GM11168 (cell line): ENCODE data around the gene GGCX.
"Not testable (repeated sequence)": the region's sequence is repeated elsewhere in the genome, so short reads cannot be mapped to it uniquely, and the experiment has no call there.

Source experiments
- in situ Hi-C: fragments of 300-500 bp; cut with MboI; formaldehyde crosslinking; loops from one replicate; pipeline ENCODE4 v1.12.0; 2022; ENCODE audit warnings: low sequenced_read_pairs; ENCODE audit not compliant: unreplicated experiment

Gene GGCX

DNA sequence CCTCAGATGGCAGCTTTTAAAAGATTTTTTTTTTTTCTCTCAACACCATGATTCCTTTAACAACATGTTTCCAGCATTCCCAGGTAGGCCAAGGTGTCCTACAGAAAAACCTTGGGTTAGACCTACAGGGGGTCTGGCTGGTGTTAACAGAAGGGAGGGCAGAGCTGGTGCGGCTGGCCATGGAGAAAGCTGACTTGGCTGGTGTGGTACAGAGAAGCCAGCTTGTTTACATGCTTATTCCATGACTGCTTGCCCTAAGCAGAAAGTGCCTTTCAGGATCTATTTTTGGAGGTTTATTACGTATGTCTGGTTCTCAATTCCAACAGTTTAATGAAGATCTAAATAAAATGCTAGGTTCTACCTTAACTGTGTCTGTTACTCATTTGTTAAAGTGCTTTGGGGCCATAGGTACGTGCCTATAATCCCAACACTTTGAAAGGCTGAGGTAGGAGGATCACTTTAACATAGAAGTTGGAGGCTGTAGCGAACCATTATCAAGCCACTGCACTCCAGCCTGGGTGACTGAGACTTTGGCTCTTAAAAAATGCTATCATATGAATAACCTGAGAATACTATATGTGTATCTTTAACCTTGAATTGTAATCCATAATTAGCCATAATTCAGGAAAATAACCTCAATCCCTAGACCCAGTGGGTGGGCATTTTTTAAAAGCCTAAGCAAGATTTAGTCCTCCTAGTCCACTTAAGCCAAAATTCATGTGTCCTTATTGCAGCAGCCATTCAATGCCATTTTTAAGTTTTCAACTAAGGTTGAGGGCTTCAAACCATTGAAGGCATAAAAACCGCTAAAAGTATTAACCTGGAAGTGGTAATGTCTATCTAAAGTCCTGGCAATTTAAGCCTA lies 16.1 kb downstream of the GGCX start:
- in situ Hi-C loops = not testable (repeated sequence)

DNA sequence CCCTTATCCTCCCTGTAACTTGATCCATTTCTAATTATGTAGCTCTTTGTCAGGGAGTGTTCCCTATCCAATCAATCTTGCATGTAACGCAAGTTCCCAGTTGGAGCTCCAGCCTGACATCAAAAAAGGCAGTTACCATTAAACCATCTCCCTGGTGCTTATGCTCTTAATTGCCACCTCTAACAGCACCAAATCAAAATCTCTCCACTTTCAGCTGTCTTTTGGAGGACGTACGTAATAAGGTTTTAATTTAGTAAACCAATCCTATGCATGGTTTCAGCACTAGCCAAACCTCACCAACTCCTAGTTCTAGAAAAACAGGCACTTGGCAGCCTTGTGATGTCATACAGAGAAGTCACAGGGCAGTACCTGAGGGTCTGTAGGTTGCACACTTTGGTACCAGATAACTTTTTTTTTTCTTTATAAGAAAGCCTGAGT lies 17.0 kb downstream of the GGCX start:
- in situ Hi-C loops = not testable (repeated sequence)

DNA sequence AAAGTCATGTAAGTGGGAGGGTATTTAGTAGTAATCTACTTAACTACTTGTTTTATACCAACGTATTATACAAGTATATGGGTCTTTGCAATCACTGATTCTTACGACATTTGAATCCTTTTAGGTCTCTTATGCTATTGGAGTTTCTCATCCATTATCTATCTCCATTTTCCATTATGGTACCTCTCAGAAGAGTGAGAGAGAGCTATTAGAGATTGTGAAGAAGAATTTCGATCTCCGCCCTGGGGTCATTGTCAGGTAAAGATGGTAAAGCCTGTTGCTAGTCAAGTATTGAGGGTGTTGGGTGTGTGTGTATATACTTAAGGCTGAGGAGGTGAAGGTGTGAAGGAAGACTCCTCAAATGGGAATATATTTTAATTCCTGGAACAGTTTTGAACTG lies 18.5 kb downstream of the GGCX start:
- in situ Hi-C loops = no loop called here

DNA sequence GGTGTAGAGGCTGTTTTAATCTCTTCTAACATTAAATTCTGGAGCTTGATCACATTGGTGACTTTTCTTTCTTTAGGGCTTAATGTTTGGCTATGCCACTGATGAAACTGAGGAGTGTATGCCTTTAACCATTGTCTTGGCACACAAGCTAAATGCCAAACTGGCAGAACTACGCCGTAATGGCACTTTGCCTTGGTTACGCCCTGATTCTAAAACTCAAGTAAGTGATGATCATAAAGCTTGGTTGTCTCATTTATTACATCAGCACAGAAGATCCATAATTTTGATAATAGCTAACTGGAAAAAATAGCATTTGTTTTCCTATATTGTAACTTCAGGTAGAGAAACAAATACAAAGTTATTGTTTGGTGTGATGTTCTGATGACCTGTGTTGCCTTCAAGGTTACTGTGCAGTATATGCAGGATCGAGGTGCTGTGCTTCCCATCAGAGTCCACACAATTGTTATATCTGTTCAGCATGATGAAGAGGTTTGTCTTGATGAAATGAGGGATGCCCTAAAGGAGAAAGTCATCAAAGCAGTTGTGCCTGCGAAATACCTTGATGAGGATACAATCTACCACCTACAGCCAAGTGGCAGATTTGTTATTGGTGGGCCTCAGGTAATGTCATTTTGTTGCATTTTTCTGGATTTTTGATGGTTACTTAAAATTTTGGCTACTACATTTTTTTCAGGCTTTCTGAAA lies 19.4 kb downstream of the GGCX start:
- in situ Hi-C loops = no loop called here

DNA sequence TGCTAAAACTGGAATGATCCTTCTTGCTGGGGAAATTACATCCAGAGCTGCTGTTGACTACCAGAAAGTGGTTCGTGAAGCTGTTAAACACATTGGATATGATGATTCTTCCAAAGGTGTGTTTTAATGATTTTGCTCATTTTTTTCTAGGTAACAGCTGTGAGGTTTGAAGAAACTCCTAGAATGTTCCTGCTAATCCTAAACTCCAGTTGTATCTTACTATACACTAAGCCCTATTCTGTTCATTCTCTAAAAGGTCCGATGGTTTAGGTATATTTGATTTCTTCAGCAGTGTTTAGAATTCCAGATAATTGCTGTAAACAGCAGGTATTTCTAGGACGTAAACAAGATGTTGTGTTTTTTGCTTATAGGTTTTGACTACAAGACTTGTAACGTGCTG lies 20.0 kb downstream of the GGCX start:
- in situ Hi-C loops = no loop called here

DNA sequence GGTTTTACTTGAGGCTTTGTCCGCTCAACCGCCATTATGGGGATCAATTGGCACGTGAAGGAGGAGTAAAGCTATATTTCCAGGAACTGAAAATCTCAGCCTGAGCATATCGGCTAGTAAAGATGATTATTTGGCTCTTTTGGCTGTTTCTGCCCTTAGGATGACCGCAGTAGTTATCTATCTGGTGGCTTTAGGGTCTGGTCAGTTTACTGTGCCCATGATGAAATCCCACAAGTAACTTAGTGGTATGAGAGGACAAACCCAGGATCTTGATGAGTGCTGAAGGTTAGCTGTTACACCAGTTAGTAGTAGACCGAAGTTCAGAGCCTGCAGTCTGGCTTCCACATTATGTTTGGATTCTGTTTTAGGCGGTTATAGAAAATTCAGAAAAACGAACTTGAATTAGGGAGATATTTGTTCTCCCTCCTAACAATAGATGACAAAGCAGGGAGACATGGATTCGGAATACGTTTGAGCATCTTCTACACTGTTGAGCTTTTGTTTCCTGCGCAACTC lies 21.1 kb downstream of the GGCX start:
- in situ Hi-C loops = no loop called here

DNA sequence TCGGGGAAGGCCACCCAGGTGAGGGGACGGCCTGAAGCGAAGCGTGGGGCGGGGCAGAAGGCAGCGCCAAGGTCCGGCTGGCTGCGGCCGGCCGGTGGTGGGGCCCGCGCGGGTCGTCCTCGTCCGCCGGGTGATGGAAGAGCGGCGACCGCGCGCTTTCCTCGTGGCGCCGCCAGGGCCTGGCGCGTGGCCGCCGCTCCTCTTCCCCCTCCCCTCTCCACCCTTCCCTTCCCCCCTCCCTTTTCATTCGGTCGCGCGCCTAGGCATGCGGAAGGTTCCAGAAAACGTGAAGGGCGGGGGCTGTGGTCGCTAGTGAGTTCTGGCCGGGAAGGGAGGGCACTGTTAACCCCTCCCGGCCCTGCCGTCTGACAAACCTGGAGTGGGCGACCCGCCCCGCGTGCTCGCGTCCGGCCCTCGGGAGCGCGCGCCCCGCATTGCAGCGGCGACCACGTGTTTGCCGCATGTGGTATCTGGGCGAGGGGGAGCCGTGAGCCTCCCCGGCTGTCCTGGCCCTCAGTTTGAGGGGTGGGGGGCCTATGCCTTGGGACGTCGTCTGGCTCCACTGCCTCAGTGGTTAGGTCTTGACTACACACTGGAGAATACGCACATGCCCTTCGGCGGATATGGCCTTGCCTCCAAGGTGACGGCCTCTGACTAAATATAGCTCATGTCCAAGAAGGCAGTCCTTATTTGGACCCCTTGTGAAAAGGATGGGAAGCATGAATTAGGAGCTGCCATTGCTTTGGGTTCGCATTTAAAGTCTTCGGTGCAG lies 21.7 kb downstream of the GGCX start:
- in situ Hi-C loops = no loop called here

DNA sequence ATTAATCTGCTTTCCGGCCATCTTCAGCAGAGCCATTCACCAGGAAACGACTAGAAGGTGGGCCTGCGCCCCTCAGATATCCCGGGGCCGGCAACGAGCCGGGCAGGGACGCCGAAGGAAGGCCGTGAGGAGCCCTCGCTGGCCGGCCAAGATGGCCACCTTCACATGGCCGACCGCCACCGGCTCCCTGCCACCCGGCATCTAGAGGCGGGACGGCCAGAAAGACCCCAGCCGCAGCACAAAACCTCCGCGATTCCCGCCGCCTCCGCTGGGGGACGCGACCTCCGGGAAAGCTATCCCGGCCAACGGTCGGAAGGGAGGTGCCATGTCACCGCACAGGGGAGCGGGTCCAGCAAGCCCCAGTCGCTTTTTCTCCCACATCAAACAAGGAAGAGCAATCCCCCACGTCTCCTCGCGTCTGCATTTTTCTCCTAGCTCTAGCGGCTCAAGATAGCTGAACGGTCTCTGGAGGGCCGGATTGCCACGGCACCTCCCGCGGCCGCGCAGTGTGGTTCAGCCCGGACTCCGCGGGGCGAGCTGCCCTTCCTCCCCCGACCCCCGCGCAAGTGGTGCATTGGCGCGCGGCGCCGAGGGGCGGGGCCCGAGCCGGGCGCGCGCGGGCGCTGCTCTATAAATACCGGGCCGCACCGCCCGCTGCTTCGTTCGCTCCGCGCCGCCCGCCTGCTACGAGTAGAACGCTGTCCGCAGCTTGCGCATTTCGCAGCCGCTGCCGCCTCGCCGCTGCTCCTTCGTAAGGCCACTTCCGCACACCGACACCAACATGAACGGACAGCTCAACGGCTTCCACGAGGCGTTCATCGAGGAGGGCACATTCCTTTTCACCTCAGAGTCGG lies 22.6 kb downstream of the GGCX start, which contains the start of gene MAT2A:
Gene MAT2A, plus strand, starts transcription at position 662 of the 854 bp plus-strand sequence. Its CDS starts 120 bp downstream, at position 782.
- in situ Hi-C loops = no loop called here

DNA sequence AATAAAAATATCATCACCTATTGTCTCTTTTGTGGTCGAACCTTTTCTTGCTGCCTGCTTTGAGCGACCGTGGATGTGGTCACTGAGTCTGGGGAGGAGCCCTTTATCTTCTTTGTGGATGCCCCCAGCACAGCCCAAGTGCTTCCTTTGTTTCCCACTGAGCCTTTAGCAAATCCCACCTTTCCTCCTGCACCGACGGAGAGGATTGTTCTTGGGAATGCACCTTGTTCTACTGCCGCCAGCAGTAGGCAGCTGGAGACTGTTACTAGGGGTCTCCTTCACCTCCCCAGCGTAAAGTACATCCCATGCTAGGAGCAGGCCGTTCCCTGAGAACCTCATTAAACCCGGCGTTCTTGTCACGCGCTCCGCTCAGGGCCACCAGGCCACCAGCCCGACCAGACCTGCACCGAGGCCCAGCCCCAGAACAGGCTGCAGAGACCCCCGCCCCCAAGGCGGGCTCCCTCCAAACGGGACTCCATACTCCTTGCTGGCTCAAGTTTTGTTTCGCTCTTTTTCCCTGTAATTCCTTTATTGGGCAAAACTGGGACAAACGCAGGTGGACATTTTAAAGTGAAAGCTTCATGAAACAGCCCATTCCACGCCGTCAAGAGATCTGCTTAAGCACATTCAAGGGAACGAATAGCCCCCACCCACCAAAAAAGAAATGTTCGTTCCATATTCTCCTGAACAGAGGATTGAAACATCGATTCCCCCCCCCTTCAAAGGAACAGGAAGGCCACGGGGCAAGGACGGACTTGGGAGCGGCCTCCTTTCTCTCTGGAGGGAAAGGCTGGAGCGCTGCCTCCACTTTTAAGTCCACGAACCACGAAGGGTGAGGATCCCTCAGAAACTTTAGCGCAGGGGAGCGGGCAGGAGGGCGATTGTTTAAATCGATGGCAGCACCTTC lies 23.4 kb downstream of the GGCX start:
- in situ Hi-C loops = no loop called here

DNA sequence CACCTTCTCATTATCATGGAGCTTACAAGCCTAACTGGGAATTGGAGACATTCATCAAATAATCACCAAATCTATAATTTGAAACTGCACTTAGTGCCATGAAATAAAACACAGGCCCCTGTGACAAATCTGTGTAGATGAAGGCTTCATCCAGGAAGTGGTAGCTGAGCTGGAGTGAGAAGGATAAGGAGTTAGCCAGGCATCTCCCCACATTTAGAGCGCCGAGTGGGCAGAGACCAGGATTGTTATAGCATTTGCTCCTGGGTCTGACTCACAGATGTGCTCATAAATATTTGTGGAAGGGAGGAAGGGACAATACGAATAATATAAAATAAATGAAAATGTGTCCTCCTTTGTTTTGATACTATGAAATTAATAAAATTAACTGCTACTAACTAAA lies 24.8 kb downstream of the GGCX start:
- in situ Hi-C loops = no loop called here

DNA sequence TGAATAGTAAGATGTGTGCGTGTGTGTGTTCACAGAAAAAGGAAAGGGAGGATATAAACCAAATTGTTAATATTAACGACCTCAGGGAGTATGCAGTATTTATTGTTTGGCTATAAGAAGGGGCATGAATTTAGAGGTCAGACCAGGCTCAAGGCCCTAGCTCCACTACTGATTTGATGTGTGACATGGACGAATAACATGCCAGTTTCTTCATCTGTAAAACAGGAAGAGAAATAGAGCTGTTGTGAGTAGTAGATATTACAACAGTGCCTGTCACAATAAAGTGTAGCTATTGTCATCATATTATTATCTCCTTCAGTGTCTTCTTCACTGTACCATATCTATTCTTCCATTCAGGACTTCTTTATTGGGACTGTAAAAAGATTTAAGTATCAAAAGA lies 26.4 kb downstream of the GGCX start:
- in situ Hi-C loops = no loop called here

DNA sequence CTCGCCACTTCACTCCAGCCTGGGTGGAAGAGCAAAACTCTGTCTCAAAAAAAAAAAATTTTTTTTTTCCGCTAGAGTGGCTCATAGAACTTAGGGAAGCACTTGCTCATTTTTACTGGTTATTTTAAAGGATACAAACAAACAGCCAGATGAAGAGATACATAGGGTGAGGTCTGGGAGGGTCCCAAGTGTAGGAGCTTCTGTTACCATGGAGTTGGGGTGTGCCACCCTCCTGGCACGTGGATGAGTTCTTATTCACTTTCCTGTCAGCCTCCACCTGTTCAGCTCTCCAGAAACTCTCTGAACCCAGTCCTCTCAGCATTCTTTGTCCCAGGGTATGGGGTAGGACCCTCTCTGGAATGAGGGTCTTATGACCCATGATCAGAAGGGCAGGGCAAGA lies 27.2 kb downstream of the GGCX start:
- in situ Hi-C loops = no loop called here

DNA sequence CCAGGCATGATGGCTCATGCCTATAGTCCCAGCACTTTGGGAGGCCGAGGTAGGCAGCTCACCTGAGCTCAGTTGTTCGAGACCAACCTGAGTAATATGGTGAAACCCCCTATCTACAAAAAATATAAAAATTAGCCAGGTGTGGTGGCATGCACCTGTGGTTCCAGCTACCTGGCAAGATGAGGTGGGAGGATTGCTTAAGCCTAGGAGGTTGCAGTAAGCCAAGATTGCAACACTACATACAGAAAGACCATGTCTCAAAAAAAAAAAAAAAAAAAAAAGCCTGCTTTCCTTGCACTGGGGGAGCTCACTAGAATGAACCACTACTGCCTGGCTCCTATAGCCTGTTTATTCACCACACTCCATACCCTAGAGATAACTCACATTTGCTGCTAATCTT lies 29.7 kb downstream of the GGCX start:
- in situ Hi-C loops = no loop called here

DNA sequence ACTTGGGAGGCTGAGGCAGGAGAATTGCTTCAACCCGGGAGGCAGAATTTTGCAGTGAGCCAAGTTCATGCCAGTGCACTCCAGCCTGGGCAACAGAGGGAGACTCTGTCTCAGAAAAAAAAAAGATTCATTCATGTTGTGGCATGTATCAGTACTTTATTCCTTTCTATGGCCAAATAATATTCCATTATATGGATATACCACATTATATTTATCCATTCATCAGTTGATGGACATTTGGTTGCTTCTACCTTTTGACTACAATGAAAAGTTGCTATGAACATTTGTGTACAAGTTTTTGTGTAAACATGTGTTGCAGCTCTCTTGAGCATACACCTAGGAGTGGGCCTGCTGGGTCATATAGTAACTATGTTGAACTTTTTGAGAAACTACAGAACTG lies 31.5 kb downstream of the GGCX start:
- in situ Hi-C loops = no loop called here

DNA sequence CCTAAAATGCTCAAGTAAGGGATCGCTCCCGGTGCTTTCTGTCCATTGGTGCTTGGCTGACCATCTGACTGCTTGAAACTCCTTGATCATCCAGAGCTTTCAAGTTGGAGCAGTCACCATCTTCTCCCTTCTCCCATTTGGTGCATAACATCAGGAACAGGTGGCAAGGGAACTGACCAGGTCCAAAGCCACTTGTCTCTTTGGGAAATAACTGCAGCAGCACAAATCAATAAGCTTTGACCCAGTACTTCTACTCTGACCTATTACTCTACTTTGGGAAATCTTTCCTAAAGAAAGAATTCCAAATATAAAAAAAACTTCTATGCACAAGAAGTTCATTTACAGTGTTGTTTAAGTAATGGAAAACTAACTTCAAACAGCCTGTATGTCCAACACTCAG lies 32.9 kb downstream of the GGCX start:
- in situ Hi-C loops = no loop called here

DNA sequence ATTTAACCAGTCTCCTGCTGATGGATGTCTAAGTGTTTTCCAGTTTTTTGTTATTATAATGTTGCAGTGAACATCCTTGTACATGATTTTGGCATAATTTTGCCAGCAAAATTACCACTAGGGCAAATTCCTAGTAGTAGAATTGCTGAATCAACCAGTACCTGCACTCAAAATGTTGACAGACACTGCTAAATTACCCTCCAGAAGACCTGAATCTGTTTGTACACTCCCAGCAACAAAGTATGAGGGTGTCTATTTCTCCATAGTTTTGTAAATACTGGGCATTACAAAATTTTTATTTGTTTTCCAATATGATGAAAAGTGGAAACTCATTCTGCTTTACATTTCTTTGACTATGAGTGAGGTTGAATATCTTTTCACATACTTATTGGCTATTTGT lies 33.5 kb downstream of the GGCX start:
- in situ Hi-C loops = no loop called here

DNA sequence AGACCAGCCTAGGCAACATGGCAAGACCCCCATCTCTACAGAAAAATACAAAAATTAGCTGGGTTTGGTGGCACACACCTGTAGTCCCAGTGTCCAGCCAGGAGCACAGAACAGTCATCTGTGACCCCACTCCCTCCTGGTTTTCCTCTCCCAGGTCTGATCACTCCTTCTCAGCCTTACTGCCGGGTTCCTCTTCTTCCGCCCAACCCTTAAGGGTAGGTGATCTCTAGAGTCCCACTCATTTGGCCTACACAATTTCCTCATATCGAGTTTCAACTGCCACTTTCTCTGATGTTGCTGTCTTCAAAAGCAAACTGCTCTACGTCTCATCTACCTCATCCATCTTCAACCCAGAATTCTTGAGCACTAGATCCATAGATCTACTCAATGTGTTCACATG lies 35.7 kb downstream of the GGCX start:
- in situ Hi-C loops = no loop called here

DNA sequence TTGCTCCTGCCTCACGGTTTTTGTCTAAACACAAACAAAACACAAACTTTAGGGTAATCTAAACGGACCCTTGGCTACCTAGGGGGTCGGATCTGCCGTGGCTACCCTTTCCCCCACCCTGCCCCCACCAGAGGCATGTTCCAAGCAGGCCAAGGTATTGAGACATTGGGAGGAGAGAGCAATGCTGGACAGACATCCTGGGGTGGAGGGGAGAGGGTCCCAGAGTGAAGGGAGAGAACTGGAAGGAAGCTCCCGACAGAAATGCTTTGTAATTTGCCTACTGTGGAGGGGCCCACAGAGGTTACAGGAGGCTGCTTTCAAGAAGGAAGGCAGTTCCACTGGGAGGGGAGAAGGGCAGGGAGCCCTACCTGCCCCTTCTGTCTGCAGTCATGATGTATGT lies 36.3 kb downstream of the GGCX start:
- in situ Hi-C loops = no loop called here
